GM18499 (cell line): ENCODE results near the gene HTRA1.

ENCODE experiments used
- ATAC-seq: cut with Tn5 transposase; IDR thresholded peaks from one replicate; pipeline ENCODE4 v1.9.1; 2021; ENCODE audit warnings: moderate number of reproducible peaks; ENCODE audit not compliant: insufficient read depth, unreplicated experiment

Gene HTRA1

GRCh38 chr10:122471531-122472177, 10.3 kb downstream of the HTRA1 start:
- ATAC-seq, result no peak

- ATAC-seq, result no peak
Measured at GRCh38 chr10:122473116-122473515, 11.8 kb downstream of the HTRA1 start.

GRCh38 chr10:122474131-122474818, 12.9 kb downstream of the HTRA1 start:
- ATAC-seq, result no peak

- no peak for ATAC-seq
Measured at GRCh38 chr10:122475100-122475499, 13.7 kb downstream of the HTRA1 start.

GRCh38 chr10:122475591-122476332, 14.4 kb downstream of the HTRA1 start:
- no peak for ATAC-seq

GRCh38 chr10:122476333-122476695, 15.0 kb downstream of the HTRA1 start:
- no peak for ATAC-seq

GRCh38 chr10:122477436-122477835, 16.1 kb downstream of the HTRA1 start:
- ATAC-seq, result no peak

GRCh38 chr10:122478971-122479370, 17.6 kb downstream of the HTRA1 start:
- no peak for ATAC-seq

GRCh38 chr10:122480146-122480833, 18.9 kb downstream of the HTRA1 start:
- no peak for ATAC-seq

- no peak for ATAC-seq
Measured at GRCh38 chr10:122481296-122482056, 20.1 kb downstream of the HTRA1 start.

GRCh38 chr10:122484276-122485060, 23.1 kb downstream of the HTRA1 start:
- ATAC-seq, result no peak

GRCh38 chr10:122485670-122486069, 24.3 kb downstream of the HTRA1 start:
- no peak for ATAC-seq

GRCh38 chr10:122486406-122487080, 25.2 kb downstream of the HTRA1 start:
- no peak for ATAC-seq

- no peak for ATAC-seq
Measured at GRCh38 chr10:122487174-122487765, 25.9 kb downstream of the HTRA1 start.

- no peak for ATAC-seq
Measured at GRCh38 chr10:122490268-122490667, 28.9 kb downstream of the HTRA1 start.

GRCh38 chr10:122490786-122491680, 29.7 kb downstream of the HTRA1 start:
- no peak for ATAC-seq

- ATAC-seq, result no peak
Measured at GRCh38 chr10:122492006-122492405, 30.7 kb downstream of the HTRA1 start.
